K562 (cell line): ENCODE results near the gene RABGAP1L. TPM values are rescaled to one million over a fixed set of nuclear protein-coding genes. Genes with fewer than 3 reads are reported as not detected.

Source experiments
- HINFP ChIP-seq: fragments of 450-650 bp; conservative IDR thresholded peaks from 2 replicates; pipeline ENCODE4 v1.6.1; 2016; ENCODE audit warnings: missing genetic modification characterization, low read depth, mild to moderate bottlenecking, control low read depth, missing compliant biosample characterization
- NFE2L1 ChIP-seq: fragments of 450-650 bp; IDR thresholded peaks from 2 replicates; pipeline ENCODE4 v1.6.1; 2016; ENCODE audit warnings: missing genetic modification characterization, low read depth, mild to moderate bottlenecking, missing compliant biosample characterization, moderate library complexity, borderline replicate concordance
- NRF1 ChIP-seq, 2 experiments: fragments of 450-650 bp; IDR thresholded peaks in 1 of 2; conservative IDR thresholded peaks in 1 of 2; 2 replicates each; pipeline ENCODE4 v1.6.1; 2014; ENCODE audit warnings: mild to moderate bottlenecking in 2 of 2
- PTRF ChIP-seq: fragments of 450-650 bp; IDR thresholded peaks from 2 replicates; pipeline ENCODE4 v1.6.1; 2016; ENCODE audit warnings: mild to moderate bottlenecking, missing genetic modification characterization, missing compliant biosample characterization
- SRSF1 ChIP-seq: fragments of 200-400 bp; formaldehyde crosslinking; IDR thresholded peaks from 2 replicates; pipeline ENCODE4 v1.6.1; 2017; ENCODE audit warnings: mild to moderate bottlenecking, low read depth, low read length, moderate library complexity
- ZBTB1 ChIP-seq: sonication (generic); formaldehyde crosslinking; IDR thresholded peaks from 2 replicates; pipeline ENCODE4 v1.8.1; 2023; ENCODE audit warnings: missing genetic modification reagents, low read depth, mild to moderate bottlenecking, borderline replicate concordance
- polyA plus RNA-seq, 8 experiments: library from polyadenylated mRNA; depleted of rRNA in 4 of 8; stranded (reverse) in 5 of 8; unstranded in 3 of 8; fragments of >200 nt; fragmentation: Nextera tagmentation in 2 of 8; fragmentation: Illumina TruSeq in 1 of 8; extraction: Ambion mirVana in 2 of 8; extraction: Trizol in 1 of 8; gene quantifications; 2 replicates each; pipeline versions ENCODE4 v1.2.1 to v1.2.3, GENCODE V29; 2011 to 2014; ENCODE audit warnings: inconsistent platforms in 1 of 8, missing spikeins in 1 of 8
- total RNA-seq, 7 experiments: library from RNA; depleted of rRNA in 6 of 7; stranded (reverse); fragments of >200 nt in 6 of 7; fragmentation: Illumina TruSeq in 2 of 7; extraction: Trizol in 2 of 7; gene quantifications; 2 replicates each; pipeline versions ENCODE4 v1.2.1 to v1.2.3, GENCODE V29; 2011 to 2021; ENCODE audit warnings: low replicate concordance in 1 of 7
- TF ChIP-seq, protein P1 (sequence below), 2 experiments: fragments of 450-650 bp in 1 of 2; sonication (generic) in 1 of 2; formaldehyde crosslinking in 1 of 2; IDR thresholded peaks; 2 replicates each; pipeline versions ENCODE4 v1.7.1 to v1.9.0; 2016 to 2022; ENCODE audit warnings: inconsistent platforms in 1 of 2, mild to moderate bottlenecking in 1 of 2, missing genetic modification reagents in 1 of 2
- TF ChIP-seq, protein P2 (sequence below): fragments of 250-450 bp; sonication (Bioruptor Pico); IDR thresholded peaks from 2 replicates; pipeline ENCODE4 v1.4.0; 2020; ENCODE audit warnings: mild to moderate bottlenecking, moderate library complexity

The RABGAP1L gene
- total and polyA plus RNA-seq, 9 of the 15 experiments (the other 6 are each of a cell fraction or from before 2014, with no cell fraction given) = 16.5 to 44.9 (median 26.7) TPM

DNA sequence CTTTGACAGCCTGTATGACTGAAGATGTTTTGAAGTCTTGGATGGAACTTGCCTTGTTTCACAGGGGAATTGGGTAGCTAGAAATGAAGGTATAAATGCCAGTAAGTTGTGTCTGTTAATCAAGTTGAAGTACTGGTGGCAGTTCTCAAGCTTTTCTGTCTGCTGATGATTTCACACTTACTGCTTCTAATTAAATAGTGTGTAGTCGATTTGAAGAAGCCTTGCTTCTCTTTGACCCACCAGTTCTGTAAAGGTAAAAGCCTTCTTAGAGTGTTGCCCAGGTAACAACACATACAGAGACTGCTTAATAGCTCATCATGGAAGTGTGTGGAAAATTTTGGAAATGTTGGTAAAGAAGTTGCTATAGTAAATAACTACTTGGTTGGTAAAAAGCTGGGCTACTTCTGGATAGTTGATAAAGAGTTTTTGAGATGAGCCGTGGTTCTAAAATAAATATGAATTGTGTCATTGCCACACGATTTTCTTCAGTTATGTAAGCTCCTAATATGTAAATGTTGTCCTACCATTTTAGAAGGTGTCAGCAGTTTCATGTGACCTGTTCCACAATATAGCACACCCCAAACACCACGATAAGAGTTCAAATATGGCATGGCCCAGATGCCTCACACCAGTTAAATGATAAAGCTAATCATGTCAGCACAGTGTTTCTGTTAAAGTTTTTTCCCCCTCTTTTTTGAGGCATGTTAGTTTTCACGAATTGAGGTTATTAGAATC, 7.4 kb downstream of the RABGAP1L start (continued):
- TF ChIP-seq HINFP (tag) = peak; percentile 56; the same call in 1 of the 2 replicates
- TF ChIP-seq, protein P1, sequence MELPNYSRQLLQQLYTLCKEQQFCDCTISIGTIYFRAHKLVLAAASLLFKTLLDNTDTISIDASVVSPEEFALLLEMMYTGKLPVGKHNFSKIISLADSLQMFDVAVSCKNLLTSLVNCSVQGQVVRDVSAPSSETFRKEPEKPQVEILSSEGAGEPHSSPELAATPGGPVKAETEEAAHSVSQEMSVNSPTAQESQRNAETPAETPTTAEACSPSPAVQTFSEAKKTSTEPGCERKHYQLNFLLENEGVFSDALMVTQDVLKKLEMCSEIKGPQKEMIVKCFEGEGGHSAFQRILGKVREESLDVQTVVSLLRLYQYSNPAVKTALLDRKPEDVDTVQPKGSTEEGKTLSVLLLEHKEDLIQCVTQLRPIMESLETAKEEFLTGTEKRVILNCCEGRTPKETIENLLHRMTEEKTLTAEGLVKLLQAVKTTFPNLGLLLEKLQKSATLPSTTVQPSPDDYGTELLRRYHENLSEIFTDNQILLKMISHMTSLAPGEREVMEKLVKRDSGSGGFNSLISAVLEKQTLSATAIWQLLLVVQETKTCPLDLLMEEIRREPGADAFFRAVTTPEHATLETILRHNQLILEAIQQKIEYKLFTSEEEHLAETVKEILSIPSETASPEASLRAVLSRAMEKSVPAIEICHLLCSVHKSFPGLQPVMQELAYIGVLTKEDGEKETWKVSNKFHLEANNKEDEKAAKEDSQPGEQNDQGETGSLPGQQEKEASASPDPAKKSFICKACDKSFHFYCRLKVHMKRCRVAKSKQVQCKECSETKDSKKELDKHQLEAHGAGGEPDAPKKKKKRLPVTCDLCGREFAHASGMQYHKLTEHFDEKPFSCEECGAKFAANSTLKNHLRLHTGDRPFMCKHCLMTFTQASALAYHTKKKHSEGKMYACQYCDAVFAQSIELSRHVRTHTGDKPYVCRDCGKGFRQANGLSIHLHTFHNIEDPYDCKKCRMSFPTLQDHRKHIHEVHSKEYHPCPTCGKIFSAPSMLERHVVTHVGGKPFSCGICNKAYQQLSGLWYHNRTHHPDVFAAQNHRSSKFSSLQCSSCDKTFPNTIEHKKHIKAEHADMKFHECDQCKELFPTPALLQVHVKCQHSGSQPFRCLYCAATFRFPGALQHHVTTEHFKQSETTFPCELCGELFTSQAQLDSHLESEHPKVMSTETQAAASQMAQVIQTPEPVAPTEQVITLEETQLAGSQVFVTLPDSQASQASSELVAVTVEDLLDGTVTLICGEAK (IDR thresholded peaks at IDR 0.05) = peak; percentile 89
- TF ChIP-seq, protein P1 (CRISPR knock-in tag; IDR thresholded peaks at IDR 0.05) = peak; percentile 77
- TF ChIP-seq, protein P2, sequence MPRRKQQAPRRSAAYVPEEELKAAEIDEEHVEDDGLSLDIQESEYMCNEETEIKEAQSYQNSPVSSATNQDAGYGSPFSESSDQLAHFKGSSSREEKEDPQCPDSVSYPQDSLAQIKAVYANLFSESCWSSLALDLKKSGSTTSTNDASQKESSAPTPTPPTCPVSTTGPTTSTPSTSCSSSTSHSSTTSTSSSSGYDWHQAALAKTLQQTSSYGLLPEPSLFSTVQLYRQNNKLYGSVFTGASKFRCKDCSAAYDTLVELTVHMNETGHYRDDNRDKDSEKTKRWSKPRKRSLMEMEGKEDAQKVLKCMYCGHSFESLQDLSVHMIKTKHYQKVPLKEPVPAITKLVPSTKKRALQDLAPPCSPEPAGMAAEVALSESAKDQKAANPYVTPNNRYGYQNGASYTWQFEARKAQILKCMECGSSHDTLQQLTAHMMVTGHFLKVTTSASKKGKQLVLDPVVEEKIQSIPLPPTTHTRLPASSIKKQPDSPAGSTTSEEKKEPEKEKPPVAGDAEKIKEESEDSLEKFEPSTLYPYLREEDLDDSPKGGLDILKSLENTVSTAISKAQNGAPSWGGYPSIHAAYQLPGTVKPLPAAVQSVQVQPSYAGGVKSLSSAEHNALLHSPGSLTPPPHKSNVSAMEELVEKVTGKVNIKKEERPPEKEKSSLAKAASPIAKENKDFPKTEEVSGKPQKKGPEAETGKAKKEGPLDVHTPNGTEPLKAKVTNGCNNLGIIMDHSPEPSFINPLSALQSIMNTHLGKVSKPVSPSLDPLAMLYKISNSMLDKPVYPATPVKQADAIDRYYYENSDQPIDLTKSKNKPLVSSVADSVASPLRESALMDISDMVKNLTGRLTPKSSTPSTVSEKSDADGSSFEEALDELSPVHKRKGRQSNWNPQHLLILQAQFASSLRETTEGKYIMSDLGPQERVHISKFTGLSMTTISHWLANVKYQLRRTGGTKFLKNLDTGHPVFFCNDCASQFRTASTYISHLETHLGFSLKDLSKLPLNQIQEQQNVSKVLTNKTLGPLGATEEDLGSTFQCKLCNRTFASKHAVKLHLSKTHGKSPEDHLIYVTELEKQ (CRISPR knock-in tag) = no peak
- no peak for TF ChIP-seq NFE2L1 (tag)
- no peak for TF ChIP-seq NRF1 (conservative IDR thresholded peaks at IDR 0.05 in 1 of 2, IDR thresholded peaks at IDR 0.05 in 1 of 2)
- no peak for TF ChIP-seq PTRF (tag)
- no peak for TF ChIP-seq ZBTB1 (CRISPR knock-in tag)
- no peak for TF ChIP-seq SRSF1
